Breast epithelium (tissue), 3 donors: ENCODE results near the gene F8.
"Not testable (repeated sequence)": the region's sequence is repeated elsewhere in the genome, so short reads cannot be mapped to it uniquely, and the experiment has no call there.

ENCODE experiments used
- POLR2A ChIP-seq: fragments of 450-650 bp; IDR thresholded peaks from one replicate; pipeline ENCODE4 v1.6.1; 2016; ENCODE audit warnings: antibody characterized with exemption, mild to moderate bottlenecking, moderate library complexity
- POLR2AphosphoS5 ChIP-seq, 3 donors: sonication (generic); formaldehyde crosslinking; IDR thresholded peaks; one replicate each; pipeline ENCODE4 v1.6.1; 2017; ENCODE audit warnings: antibody characterized with exemption in 3 of 3
- TF ChIP-seq, protein P1 (sequence below), 3 donors: fragments of 450-650 bp; IDR thresholded peaks; one replicate each; pipeline ENCODE4 v1.5.1; 2016 to 2017; ENCODE audit warnings: antibody characterized with exemption in 3 of 3, mild to moderate bottlenecking in 3 of 3, moderate library complexity in 3 of 3

DNA sequence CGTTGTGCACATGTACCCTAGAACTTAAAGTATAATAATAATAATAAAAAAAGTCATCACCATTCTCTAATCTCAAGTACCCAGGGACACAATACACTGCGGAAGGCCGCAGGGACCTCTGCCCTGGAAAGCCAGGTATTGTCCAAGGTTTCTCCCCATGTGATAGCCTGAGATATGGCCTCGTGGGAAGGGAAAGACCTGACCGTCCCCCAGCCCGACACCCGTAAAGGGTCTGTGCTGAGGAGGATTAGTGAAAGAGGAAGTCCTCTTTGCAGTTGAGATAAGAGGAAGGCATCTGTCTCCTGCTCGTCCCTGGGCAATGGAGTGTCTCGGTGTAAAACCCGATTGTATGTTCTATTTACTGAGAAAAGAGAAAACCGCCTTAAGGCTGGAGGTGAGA, 112.0 kb downstream of the F8 start:
- TF ChIP-seq, protein P1, sequence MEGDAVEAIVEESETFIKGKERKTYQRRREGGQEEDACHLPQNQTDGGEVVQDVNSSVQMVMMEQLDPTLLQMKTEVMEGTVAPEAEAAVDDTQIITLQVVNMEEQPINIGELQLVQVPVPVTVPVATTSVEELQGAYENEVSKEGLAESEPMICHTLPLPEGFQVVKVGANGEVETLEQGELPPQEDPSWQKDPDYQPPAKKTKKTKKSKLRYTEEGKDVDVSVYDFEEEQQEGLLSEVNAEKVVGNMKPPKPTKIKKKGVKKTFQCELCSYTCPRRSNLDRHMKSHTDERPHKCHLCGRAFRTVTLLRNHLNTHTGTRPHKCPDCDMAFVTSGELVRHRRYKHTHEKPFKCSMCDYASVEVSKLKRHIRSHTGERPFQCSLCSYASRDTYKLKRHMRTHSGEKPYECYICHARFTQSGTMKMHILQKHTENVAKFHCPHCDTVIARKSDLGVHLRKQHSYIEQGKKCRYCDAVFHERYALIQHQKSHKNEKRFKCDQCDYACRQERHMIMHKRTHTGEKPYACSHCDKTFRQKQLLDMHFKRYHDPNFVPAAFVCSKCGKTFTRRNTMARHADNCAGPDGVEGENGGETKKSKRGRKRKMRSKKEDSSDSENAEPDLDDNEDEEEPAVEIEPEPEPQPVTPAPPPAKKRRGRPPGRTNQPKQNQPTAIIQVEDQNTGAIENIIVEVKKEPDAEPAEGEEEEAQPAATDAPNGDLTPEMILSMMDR (IDR thresholded peaks at IDR 0.05), result not testable (repeated sequence)
- TF ChIP-seq POLR2AphosphoS5 (IDR thresholded peaks at IDR 0.05); POLR2A: not testable (repeated sequence)
